A549 (cell line): Measurements from ENCODE around the gene GNPTG. TPM values are rescaled to one million over a fixed set of nuclear protein-coding genes. Genes with fewer than 3 reads are reported as not detected.

Experiments used
- ATAC-seq, 2 experiments: fragments of 200-7000 bp in 1 of 2; fragments of >200 bp in 1 of 2; cut with Nextera tagmentation in 1 of 2; cut with Tn5 transposase in 1 of 2; 3 replicates each; pipeline versions ENCODE4 v1.8.0 to v1.9.1; 2018 to 2020; ENCODE audit warnings: mild to moderate bottlenecking in 1 of 2, moderate library complexity in 1 of 2
- CTCF ChIA-PET: fragments of 300-600 bp; sonication (Branson Sonifier 250); formaldehyde crosslinking; extraction: SDS; loops from one replicate; lab custom pipeline; 2021; ENCODE audit warnings: antibody characterized with exemption, inconsistent platforms; lab: Yijun Ruan, JAX
- POLR2A ChIA-PET: fragments of 350-600 bp; formaldehyde crosslinking; extraction: SDS; loops from one replicate; lab custom pipeline; 2021; ENCODE audit warnings: antibody characterized with exemption, inconsistent platforms; lab: Yijun Ruan, JAX
- DNase-seq, 2 experiments: peaks; one replicate each; pipeline versions ENCODE4 v3.0.0 to v3.0.0-alpha.2; 2011 to 2016; ENCODE audit warnings: low read depth in 1 of 2, low spot score in 1 of 2
- FAIRE-seq: peaks from 2 replicates; lab custom pipeline; 2011; peaks lifted over from hg19 to GRCh38; lab: Jason Lieb, UNC
- H3K27ac ChIP-seq, 2 experiments: fragments of >200 bp; sonication (Bioruptor Twin); formaldehyde crosslinking; 3 replicates each; pipeline ENCODE4 v1.5.1; 2016 to 2017
- H3K4me1 ChIP-seq: fragments of >200 bp; sonication (Bioruptor Twin); formaldehyde crosslinking; 3 replicates; pipeline ENCODE4 v1.6.1; 2016
- H3K4me2 ChIP-seq: fragments of >200 bp; sonication (Bioruptor Twin); formaldehyde crosslinking; 3 replicates; pipeline ENCODE4 v1.6.1; 2016
- H3K4me3 ChIP-seq: fragments of >200 bp; sonication (Bioruptor Twin); formaldehyde crosslinking; 3 replicates; pipeline ENCODE4 v1.5.1; 2016
- H3K9me3 ChIP-seq: fragments of >200 bp; sonication (Bioruptor Twin); formaldehyde crosslinking; 3 replicates; pipeline ENCODE4 v1.6.1; 2016
- CHD2 ChIP-seq: fragments of 150-350 bp; IDR thresholded peaks from 2 replicates; pipeline ENCODE4 v1.6.1; 2014; ENCODE audit warnings: low read length; ENCODE audit not compliant: partially characterized antibody
- E2F6 ChIP-seq: IDR thresholded peaks from 2 replicates; pipeline ENCODE4 v1.6.1; 2012; ENCODE audit warnings: low read depth, borderline replicate concordance
- EHF ChIP-seq: fragments of 250-450 bp; sonication (Bioruptor Pico); IDR thresholded peaks from 2 replicates; pipeline ENCODE4 v1.5.0; 2020; ENCODE audit warnings: mild to moderate bottlenecking
- ELK1 ChIP-seq: fragments of 150-350 bp; IDR thresholded peaks from 2 replicates; pipeline ENCODE4 v1.6.1; 2014; ENCODE audit warnings: low read depth, mild to moderate bottlenecking, low read length
- ESRRA ChIP-seq: fragments of 150-350 bp; IDR thresholded peaks from 2 replicates; pipeline ENCODE4 v1.6.1; 2014; ENCODE audit warnings: mild to moderate bottlenecking, low read length, borderline replicate concordance
- FOXS1 ChIP-seq: fragments of 250-450 bp; sonication (Bioruptor Pico); IDR thresholded peaks from 2 replicates; pipeline ENCODE4 v1.5.0; 2020; ENCODE audit warnings: mild to moderate bottlenecking, moderate library complexity
- HES2 ChIP-seq: fragments of >200 bp; sonication (Bioruptor Twin); formaldehyde crosslinking; IDR thresholded peaks from 2 replicates; pipeline ENCODE4 v1.6.1; 2016
- HOXA7 ChIP-seq: fragments of 250-450 bp; sonication (Bioruptor Pico); IDR thresholded peaks from 2 replicates; pipeline ENCODE4 v1.5.0; 2020; ENCODE audit warnings: mild to moderate bottlenecking, moderate library complexity
- HOXB13 ChIP-seq: fragments of 250-450 bp; sonication (Bioruptor Pico); IDR thresholded peaks from 2 replicates; pipeline ENCODE4 v1.5.0; 2020; ENCODE audit warnings: low read depth, mild to moderate bottlenecking, moderate library complexity
- MAFK ChIP-seq: fragments of 450-650 bp; IDR thresholded peaks from 2 replicates; pipeline ENCODE4 v1.6.1; 2014; ENCODE audit not compliant: partially characterized antibody
- MYC ChIP-seq: IDR thresholded peaks from 2 replicates; pipeline ENCODE4 v1.6.1; 2012; ENCODE audit warnings: mild to moderate bottlenecking, inconsistent platforms, low read length, improper control_type of control experiment, borderline replicate concordance
- NFE2L2 ChIP-seq: fragments of 150-350 bp; conservative IDR thresholded peaks from 2 replicates; pipeline ENCODE4 v1.6.1; 2014; ENCODE audit warnings: low read length
- NR3C1 ChIP-seq: fragments of >200 bp; sonication (Bioruptor Twin); formaldehyde crosslinking; IDR thresholded peaks from 3 replicates; pipeline ENCODE4 v1.6.1; 2017
- PBX3 ChIP-seq: IDR thresholded peaks from 2 replicates; pipeline ENCODE4 v1.6.1; 2012
- PHF8 ChIP-seq: fragments of 200-600 bp; sonication (generic); IDR thresholded peaks from 2 replicates; pipeline ENCODE4 v1.6.1; 2016; ENCODE audit warnings: low read depth, mild to moderate bottlenecking, antibody characterized with exemption, moderate library complexity, borderline replicate concordance
- RAD21 ChIP-seq, 2 experiments: fragments of >200 bp in 1 of 2; sonication (Bioruptor Twin) in 1 of 2; formaldehyde crosslinking in 1 of 2; IDR thresholded peaks in 1 of 2; conservative IDR thresholded peaks in 1 of 2; 2 replicates in 1 of 2; 3 replicates in 1 of 2; pipeline ENCODE4 v1.6.1; 2012 to 2018; ENCODE audit warnings: inconsistent platforms in 1 of 2
- RARB ChIP-seq: fragments of 250-450 bp; sonication (Bioruptor Pico); IDR thresholded peaks from 2 replicates; pipeline ENCODE4 v1.8.0; 2021; ENCODE audit warnings: mild to moderate bottlenecking, moderate library complexity
- RNF2 ChIP-seq: fragments of 200-600 bp; sonication (generic); IDR thresholded peaks from 2 replicates; pipeline ENCODE4 v1.6.1; 2016; ENCODE audit warnings: low read depth, mild to moderate bottlenecking, antibody characterized with exemption, moderate library complexity, borderline replicate concordance
- SMC3 ChIP-seq: fragments of >200 bp; sonication (Bioruptor Twin); formaldehyde crosslinking; IDR thresholded peaks from 3 replicates; pipeline ENCODE4 v1.6.1; 2018; ENCODE audit warnings: inconsistent platforms
- SREBF2 ChIP-seq: fragments of 450-650 bp; IDR thresholded peaks from 2 replicates; pipeline ENCODE4 v1.6.1; 2014; ENCODE audit warnings: mild to moderate bottlenecking, moderate library complexity
- ZC3H11A ChIP-seq: fragments of 450-650 bp; IDR thresholded peaks from 2 replicates; pipeline ENCODE4 v1.6.1; 2014; ENCODE audit warnings: antibody characterized with exemption, mild to moderate bottlenecking
- ZFP36 ChIP-seq: fragments of 450-650 bp; IDR thresholded peaks from 2 replicates; pipeline ENCODE4 v1.6.1; 2014; ENCODE audit warnings: borderline replicate concordance; ENCODE audit not compliant: partially characterized antibody
- ZNF302 ChIP-seq: fragments of 250-450 bp; sonication (Bioruptor Pico); IDR thresholded peaks from 2 replicates; pipeline ENCODE4 v1.9.0; 2021; ENCODE audit warnings: inconsistent platforms, mild to moderate bottlenecking, moderate library complexity
- WGBS: methylation state at CpG from one replicate; pipeline ENCODE4 v1.1.6; 2017; ENCODE audit errors: missing lambda C conversion rate; 5-methylcytosine and 5-hydroxymethylcytosine counted together
- polyA plus RNA-seq, 4 experiments: library from polyadenylated mRNA; depleted of rRNA in 3 of 4; stranded (reverse); fragments of >200 nt; fragmentation: RNase III in 1 of 4; extraction: RNeasy Plus Mini Kit Qiagen cat#74134 plus additional on column Dnase treatment in 1 of 4; gene quantifications; 2 replicates in 3 of 4; 3 replicates in 1 of 4; pipeline ENCODE4 v1.2.3, GENCODE V29; 2011 to 2017

Gene GNPTG
- polyA plus RNA-seq, 2 of the 4 experiments (the other 2 are of a cell fraction) = 23.4 to 24.2 TPM

GRCh38 chr16:1344499-1344898, 7.2 kb upstream of the GNPTG start:
- ATAC-seq (no peak), FAIRE-seq (no peak), DNase-seq (no peak)
- no peak overlapping the region for H3K4me3 ChIP-seq
- CTCF ChIA-PET = interaction anchor here (0.8 to 9.4 kb wide), 5 partner anchors 8 to 401 kb away, joined by 3 to 78 read pairs (median 4); partner anchors contain the start of gene UQCC4
- H3K27ac ChIP-seq = no peak overlapping the region
- H3K4me1 ChIP-seq = peaks cover 11% of the 10 kb centered on the region
- TF ChIP-seq FOXS1 (no peak), MAFK (no peak), HOXB13 (no peak), ZNF302 (CRISPR knock-in tag) (no peak), ZC3H11A (no peak), RNF2 (no peak), HOXA7 (CRISPR knock-in tag) (no peak), MYC (no peak), HES2 (no peak), ELK1 (no peak)
- POLR2A ChIA-PET = interaction anchor here (0.5 to 1.6 kb wide), 2 partner anchors 39 to 64 kb away, joined by 3 read pairs; no protein-coding TSS in a partner anchor
- no peak overlapping the region for H3K4me2 ChIP-seq
- H3K9me3 ChIP-seq = no peaks in the 10 kb centered on the region
- 80% methylated on average over 12 of the region's 14 CpGs for WGBS

- Histone ChIP-seq H3K4me1 (peaks cover 11% of the 10 kb centered on the region), H3K4me3 (no peak overlapping the region), H3K9me3 (no peaks in the 10 kb centered on the region), H3K27ac (no peak overlapping the region), H3K4me2 (no peak overlapping the region)
- WGBS = no CpG with 5 or more reads among the region's 11 CpGs
- POLR2A ChIA-PET = interaction anchor here (0.5 to 1.6 kb wide), 2 partner anchors 40 to 64 kb away, joined by 3 read pairs; no protein-coding TSS in a partner anchor
- ATAC-seq = no peak
- TF ChIP-seq CHD2 (no peak), PBX3 (no peak), ZFP36 (no peak), EHF (CRISPR knock-in tag) (no peak), E2F6 (no peak), NR3C1 (no peak), MAFK (no peak), ZNF302 (CRISPR knock-in tag) (no peak), HES2 (no peak), SMC3 (no peak)
- CTCF ChIA-PET = interaction anchor here (0.6 to 9.4 kb wide), 6 partner anchors 8 to 401 kb away, joined by 3 to 78 read pairs (median 4); partner anchors contain the start of gene UQCC4
- FAIRE-seq = no peak
- no peak for DNase-seq
Observed at GRCh38 chr16:1345087-1345486, 6.6 kb upstream of the GNPTG start.

GRCh38 chr16:1345651-1346421, 5.9 kb upstream of the GNPTG start:
- H3K4me1 ChIP-seq = peaks cover 16% of the 10 kb centered on the region
- no peak for ATAC-seq
- H3K9me3 ChIP-seq = no peaks in the 10 kb centered on the region
- ChIA-PET POLR2A (interaction anchor here (0.7 to 1.6 kb wide), 2 partner anchors 40 to 75 kb away, joined by 3 to 4 read pairs; partner anchors contain the start of gene UQCC4), CTCF (interaction anchor here (0.7 to 9.4 kb wide), 6 partner anchors 9 to 75 kb away, joined by 3 to 78 read pairs (median 6); partner anchors contain the start of gene UQCC4)
- no peak for DNase-seq
- no peak overlapping the region for H3K4me2 ChIP-seq
- H3K4me3 ChIP-seq = no peak overlapping the region
- no peak for FAIRE-seq
- no peak for TF ChIP-seq RAD21 (conservative IDR thresholded peaks at IDR 0.05 in 1 of 2, IDR thresholded peaks at IDR 0.05 in 1 of 2)
- no peak for TF ChIP-seq SREBF2
- no peak for TF ChIP-seq ESRRA
- TF ChIP-seq HOXA7 (CRISPR knock-in tag) = no peak
- no peak for TF ChIP-seq NFE2L2
- no peak for TF ChIP-seq PHF8
- no peak for TF ChIP-seq RARB
- TF ChIP-seq HOXB13 = no peak
- TF ChIP-seq, all 56 proteins: peak for 0
- 80% methylated on average over 14 of the region's 31 CpGs for WGBS
- no peak overlapping the region for H3K27ac ChIP-seq
